ENCODE results near the gene CACTIN. TPM values are rescaled to one million over a fixed set of nuclear protein-coding genes. Genes with fewer than 3 reads are reported as not detected.

Gene CACTIN
- total and polyA plus RNA-seq, 2 experiments from 2014 or later, result 19.4 to 49.0 TPM

DNA sequence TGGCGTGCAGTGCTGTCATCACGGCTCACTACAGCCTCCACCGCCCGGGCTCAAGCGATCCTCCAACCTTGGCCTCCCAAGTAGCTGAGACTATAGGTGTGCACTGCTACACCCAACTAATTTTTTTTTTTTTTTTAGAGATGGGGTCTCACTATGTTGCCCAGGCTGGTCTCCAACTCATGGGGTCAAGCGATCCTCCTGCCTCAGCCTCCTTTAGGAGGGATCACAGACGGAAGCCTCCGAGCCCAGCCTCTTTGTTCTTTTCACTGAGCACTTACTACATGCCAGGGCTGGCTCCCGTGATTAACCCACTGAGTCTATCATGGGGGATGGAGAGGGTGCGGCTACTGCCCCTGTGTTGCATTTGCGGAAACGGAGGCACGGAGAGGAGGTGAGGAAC, 12.9 kb upstream of the CACTIN start:
- DNase-seq (ENCODE audit: low read depth in 1 of 2, low spot score in 1 of 2), result no peak
- Histone ChIP-seq H3K27me3 (no peaks in the 10 kb centered on the region), H3K36me3 (peaks cover 6% of the 10 kb centered on the region), H3K27ac (no peak overlapping the region), H3K4me3 (no peak overlapping the region), H3K9me3 (ENCODE audit: low read depth) (no peaks in the 10 kb centered on the region), H3K4me1 (ENCODE audit: low read depth) (no peaks in the 10 kb centered on the region)
- TF ChIP-seq, protein P1, sequence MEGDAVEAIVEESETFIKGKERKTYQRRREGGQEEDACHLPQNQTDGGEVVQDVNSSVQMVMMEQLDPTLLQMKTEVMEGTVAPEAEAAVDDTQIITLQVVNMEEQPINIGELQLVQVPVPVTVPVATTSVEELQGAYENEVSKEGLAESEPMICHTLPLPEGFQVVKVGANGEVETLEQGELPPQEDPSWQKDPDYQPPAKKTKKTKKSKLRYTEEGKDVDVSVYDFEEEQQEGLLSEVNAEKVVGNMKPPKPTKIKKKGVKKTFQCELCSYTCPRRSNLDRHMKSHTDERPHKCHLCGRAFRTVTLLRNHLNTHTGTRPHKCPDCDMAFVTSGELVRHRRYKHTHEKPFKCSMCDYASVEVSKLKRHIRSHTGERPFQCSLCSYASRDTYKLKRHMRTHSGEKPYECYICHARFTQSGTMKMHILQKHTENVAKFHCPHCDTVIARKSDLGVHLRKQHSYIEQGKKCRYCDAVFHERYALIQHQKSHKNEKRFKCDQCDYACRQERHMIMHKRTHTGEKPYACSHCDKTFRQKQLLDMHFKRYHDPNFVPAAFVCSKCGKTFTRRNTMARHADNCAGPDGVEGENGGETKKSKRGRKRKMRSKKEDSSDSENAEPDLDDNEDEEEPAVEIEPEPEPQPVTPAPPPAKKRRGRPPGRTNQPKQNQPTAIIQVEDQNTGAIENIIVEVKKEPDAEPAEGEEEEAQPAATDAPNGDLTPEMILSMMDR (IDR thresholded peaks at IDR 0.05; ENCODE audit: low read depth, low read length), result no peak

DNA sequence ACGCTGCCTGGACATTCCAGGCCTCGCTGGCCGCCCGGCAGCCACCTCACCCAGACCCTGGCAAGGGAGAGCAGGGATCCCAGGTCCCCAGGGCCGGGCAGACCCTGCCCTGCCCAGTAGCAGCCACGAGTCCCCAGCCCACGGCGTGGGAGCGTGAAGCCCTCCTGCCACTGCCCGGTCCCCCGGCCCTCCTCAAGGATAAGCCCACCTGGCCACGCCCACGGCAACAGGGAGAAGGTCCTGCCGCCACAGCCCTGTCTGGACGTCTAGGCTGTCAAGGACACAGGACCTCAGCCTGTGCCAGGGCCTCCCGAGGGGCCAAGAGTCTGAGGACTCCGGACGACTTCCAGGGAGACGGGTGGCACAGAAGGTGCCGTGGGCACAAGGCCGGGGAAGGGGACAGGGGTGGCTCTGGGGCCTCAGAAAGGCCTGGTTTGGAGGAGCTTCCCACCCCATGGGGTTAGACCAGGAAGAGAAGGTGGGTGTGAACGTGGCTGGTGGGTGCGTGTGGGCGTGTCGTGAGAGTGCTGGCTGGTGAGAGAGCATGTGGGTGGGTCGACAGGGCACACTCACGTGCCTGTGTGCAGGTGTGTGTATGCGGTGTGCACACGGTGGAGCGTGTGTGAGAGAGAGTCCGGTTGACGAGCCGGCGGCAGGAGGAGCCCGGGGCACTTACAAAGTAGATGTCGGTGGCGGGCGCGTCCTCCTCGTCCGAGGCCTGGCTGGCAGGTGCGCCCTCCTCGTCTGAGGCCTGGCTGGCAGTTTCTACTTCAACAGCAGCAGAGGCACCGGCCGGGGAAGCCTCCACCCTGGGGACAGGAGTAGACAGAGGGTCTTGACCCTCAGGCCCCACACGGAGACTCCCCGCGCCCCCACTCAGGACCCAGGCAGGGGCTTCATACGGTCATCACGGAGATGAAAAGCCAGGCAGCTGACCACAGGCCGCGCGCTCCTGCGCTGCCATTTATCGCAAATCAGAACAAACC, 11.9 kb upstream of the CACTIN start:
- Histone ChIP-seq H3K27me3 (no peaks in the 10 kb centered on the region), H3K27ac (no peak overlapping the region), H3K36me3 (peaks cover 6% of the 10 kb centered on the region), H3K4me3 (no peak overlapping the region), H3K4me1 (ENCODE audit: low read depth) (no peaks in the 10 kb centered on the region), H3K9me3 (ENCODE audit: low read depth) (no peaks in the 10 kb centered on the region)
- TF ChIP-seq, protein P1 (IDR thresholded peaks at IDR 0.05; ENCODE audit: low read depth, low read length), result no peak
- DNase-seq (ENCODE audit: low read depth in 1 of 2, low spot score in 1 of 2), result no peak

DNA sequence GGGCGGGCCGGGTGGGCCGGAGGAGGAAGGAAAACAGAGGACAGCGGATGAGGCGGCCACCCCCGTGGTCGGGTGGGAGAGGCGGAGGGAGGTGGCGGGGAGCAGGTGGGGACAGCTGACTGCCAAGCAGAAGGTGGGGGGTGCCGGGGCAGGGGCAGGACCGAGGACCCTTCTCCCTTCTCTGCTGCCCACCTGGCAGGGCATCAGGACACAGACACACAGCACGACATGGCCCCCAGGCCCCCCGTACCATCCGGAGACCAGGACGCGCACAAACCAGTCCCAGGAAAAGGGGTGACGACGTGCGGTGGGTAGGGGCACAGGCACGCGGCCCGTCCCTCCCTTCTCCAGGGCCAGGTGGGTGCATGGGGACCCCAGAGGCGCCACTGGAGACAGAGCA, 11.0 kb upstream of the CACTIN start:
- Histone ChIP-seq H3K4me3 (no peak overlapping the region), H3K27me3 (no peaks in the 10 kb centered on the region), H3K36me3 (peaks cover 6% of the 10 kb centered on the region), H3K4me1 (ENCODE audit: low read depth) (no peaks in the 10 kb centered on the region), H3K27ac (no peak overlapping the region), H3K9me3 (ENCODE audit: low read depth) (no peaks in the 10 kb centered on the region)
- TF ChIP-seq, protein P1 (IDR thresholded peaks at IDR 0.05; ENCODE audit: low read depth, low read length), result no peak
- DNase-seq (ENCODE audit: low read depth in 1 of 2, low spot score in 1 of 2), result no peak

DNA sequence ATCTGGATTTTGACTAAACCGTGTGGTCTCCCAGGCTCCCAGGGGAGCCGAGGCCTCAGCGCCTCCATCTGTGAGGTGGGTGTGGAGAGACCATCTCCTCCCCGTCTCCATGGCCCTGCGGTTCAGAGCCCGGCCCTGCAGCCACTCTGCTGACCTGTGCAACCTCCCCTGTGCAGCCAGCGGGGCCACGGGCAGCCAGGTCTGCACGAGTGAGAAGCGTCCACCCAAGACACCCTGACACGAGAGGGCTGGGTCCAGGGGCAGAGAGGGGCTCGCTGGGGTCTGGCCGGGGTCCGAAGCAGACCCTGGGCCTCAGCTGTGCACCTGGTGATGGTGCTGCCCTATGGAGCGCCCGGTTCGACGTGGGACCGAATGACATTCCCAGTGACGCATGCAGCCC, 10.4 kb upstream of the CACTIN start:
- no peak for DNase-seq (ENCODE audit: low read depth in 1 of 2, low spot score in 1 of 2)
- H3K36me3 ChIP-seq, result peaks cover 6% of the 10 kb centered on the region
- H3K9me3 ChIP-seq (ENCODE audit: low read depth), result no peaks in the 10 kb centered on the region
- no peaks in the 10 kb centered on the region for H3K4me1 ChIP-seq (ENCODE audit: low read depth)
- no peak overlapping the region for H3K4me3 ChIP-seq
- no peaks in the 10 kb centered on the region for H3K27me3 ChIP-seq
- no peak overlapping the region for H3K27ac ChIP-seq
- TF ChIP-seq, protein P1 (IDR thresholded peaks at IDR 0.05; ENCODE audit: low read depth, low read length), result no peak

DNA sequence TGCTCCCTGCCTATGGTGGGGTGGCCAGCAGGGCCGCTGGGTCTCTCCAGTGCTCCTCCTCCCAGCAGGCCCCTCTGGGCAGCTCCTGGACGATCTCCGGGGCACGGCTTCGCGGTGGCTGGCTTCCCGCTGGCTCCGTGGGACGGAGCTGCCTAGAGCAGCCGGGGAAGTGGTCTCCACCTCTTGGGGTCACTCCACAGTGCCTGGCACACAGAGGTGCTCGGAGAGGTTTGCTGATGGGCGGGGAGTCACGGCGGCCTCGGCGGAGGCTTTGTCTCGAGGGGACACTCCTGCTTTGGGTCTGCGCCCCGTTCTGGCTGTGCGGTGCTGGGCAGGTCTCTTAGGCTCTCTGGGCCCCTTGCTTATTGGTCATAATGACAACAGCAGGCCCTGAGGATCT, 9.9 kb upstream of the CACTIN start:
- DNase-seq (ENCODE audit: low read depth in 1 of 2, low spot score in 1 of 2), result no peak
- no peak overlapping the region for H3K27ac ChIP-seq
- TF ChIP-seq, protein P1 (IDR thresholded peaks at IDR 0.05; ENCODE audit: low read depth, low read length), result no peak

More for the DNA sequence above, 9.9 kb upstream of the CACTIN start:
- Histone ChIP-seq H3K4me3 (no peak overlapping the region), H3K4me1 (ENCODE audit: low read depth) (no peaks in the 10 kb centered on the region), H3K27me3 (no peaks in the 10 kb centered on the region), H3K9me3 (ENCODE audit: low read depth) (no peaks in the 10 kb centered on the region), H3K36me3 (peaks cover 6% of the 10 kb centered on the region)

Data from cardiac muscle cell (in vitro differentiated cells and primary cell).